WTC11 (cell line): ENCODE results near the gene ARAP1. TPM values are rescaled to one million over a fixed set of nuclear protein-coding genes. Genes with fewer than 3 reads are reported as not detected.

Experiments
- ATAC-seq: fragments of 200-7000 bp; cut with Tn5 transposase; 2 replicates; pipeline ENCODE4 v1.10.0; 2021; ENCODE audit warnings: mild to moderate bottlenecking, moderate library complexity
- CTCF ChIA-PET: fragments of 300-600 bp; sonication (Branson Sonifier 250); formaldehyde crosslinking; loops from one replicate; lab custom pipeline; 2021; ENCODE audit warnings: antibody characterized with exemption; lab: Charles Lee
- POLR2A ChIA-PET: fragments of 350-600 bp; sonication (Branson Sonifier 250); formaldehyde crosslinking; loops from one replicate; lab custom pipeline; 2021; ENCODE audit warnings: antibody characterized with exemption; lab: Charles Lee
- DNase-seq: peaks from one replicate; pipeline ENCODE4 v3.0.0; 2021; ENCODE audit warnings: low spot score
- H3K27ac Mint-ChIP-seq: 2 replicates; pipeline ENCODE4 v1.8.0; 2021; ENCODE audit warnings: mixed read lengths
- H3K27me3 Mint-ChIP-seq: 2 replicates; pipeline ENCODE4 v1.8.0; 2021; ENCODE audit warnings: low read depth, mild to moderate bottlenecking, moderate library complexity, mixed read lengths
- H3K36me3 Mint-ChIP-seq: 2 replicates; pipeline ENCODE4 v1.8.0; 2021; ENCODE audit warnings: mixed read lengths
- H3K4me1 Mint-ChIP-seq: 2 replicates; pipeline ENCODE4 v1.8.0; 2022; ENCODE audit warnings: mixed read lengths
- H3K4me3 Mint-ChIP-seq: 2 replicates; pipeline ENCODE4 v1.8.0; 2021; ENCODE audit warnings: mild to moderate bottlenecking, moderate library complexity, mixed read lengths
- H3K9me3 Mint-ChIP-seq: 2 replicates; pipeline ENCODE4 v1.8.0; 2021; ENCODE audit warnings: mixed read lengths
- ATF1 ChIP-seq: sonication (generic); formaldehyde crosslinking; IDR thresholded peaks from 2 replicates; pipeline ENCODE4 v1.8.1; 2023; ENCODE audit warnings: mild to moderate bottlenecking, moderate library complexity, missing genetic modification reagents
- ATF3 ChIP-seq: sonication (generic); formaldehyde crosslinking; conservative IDR thresholded peaks from 2 replicates; pipeline ENCODE4 v1.8.1; 2022; ENCODE audit warnings: mild to moderate bottlenecking, missing genetic modification reagents
- CREM ChIP-seq: sonication (generic); formaldehyde crosslinking; IDR thresholded peaks from 2 replicates; pipeline ENCODE4 v1.8.1; 2022; ENCODE audit warnings: mild to moderate bottlenecking, missing genetic modification reagents, moderate library complexity
- CTCF ChIP-seq: fragments of 200-600 bp; IDR thresholded peaks from 2 replicates; pipeline ENCODE4 v1.8.0; 2022; ENCODE audit warnings: antibody characterized with exemption
- E2F1 ChIP-seq: sonication (generic); formaldehyde crosslinking; IDR thresholded peaks from 2 replicates; pipeline ENCODE4 v1.8.0; 2022; ENCODE audit warnings: mild to moderate bottlenecking, missing genetic modification reagents
- FOXP1 ChIP-seq: sonication (generic); formaldehyde crosslinking; IDR thresholded peaks from 2 replicates; pipeline ENCODE4 v1.8.0; 2022; ENCODE audit warnings: missing genetic modification reagents, mild to moderate bottlenecking, moderate library complexity, borderline replicate concordance
- IRF2 ChIP-seq: sonication (generic); formaldehyde crosslinking; IDR thresholded peaks from 2 replicates; pipeline ENCODE4 v1.8.0; 2022; ENCODE audit warnings: low read depth, missing genetic modification reagents, borderline replicate concordance
- JUN ChIP-seq: sonication (generic); formaldehyde crosslinking; IDR thresholded peaks from 2 replicates; pipeline ENCODE4 v1.8.0; 2023; ENCODE audit warnings: mild to moderate bottlenecking, missing genetic modification reagents
- MXD4 ChIP-seq: fragments of 250-450 bp; sonication (Bioruptor Pico); IDR thresholded peaks from 2 replicates; pipeline ENCODE4 v1.8.0; 2021; ENCODE audit warnings: mild to moderate bottlenecking, moderate library complexity, borderline replicate concordance
- MYBL2 ChIP-seq: sonication (generic); formaldehyde crosslinking; IDR thresholded peaks from 2 replicates; pipeline ENCODE4 v1.8.1; 2023; ENCODE audit warnings: mild to moderate bottlenecking, moderate library complexity, missing genetic modification reagents
- ZNF219 ChIP-seq: sonication (generic); formaldehyde crosslinking; IDR thresholded peaks from 2 replicates; pipeline ENCODE4 v1.8.0; 2023; ENCODE audit warnings: missing genetic modification reagents, mild to moderate bottlenecking, borderline replicate concordance
- ZNF317 ChIP-seq: sonication (generic); formaldehyde crosslinking; IDR thresholded peaks from 2 replicates; pipeline ENCODE4 v1.8.1; 2023; ENCODE audit warnings: low read depth, mild to moderate bottlenecking, moderate library complexity, missing genetic modification reagents, borderline replicate concordance
- total RNA-seq: library from RNA; stranded (reverse); gene quantifications from 3 replicates; pipeline ENCODE4 v1.2.3, GENCODE V29; 2021
- TF ChIP-seq, protein P1 (sequence below): sonication (generic); formaldehyde crosslinking; IDR thresholded peaks from 2 replicates; pipeline ENCODE4 v1.8.1; 2023; ENCODE audit warnings: mild to moderate bottlenecking, missing genetic modification reagents, moderate library complexity
- TF ChIP-seq, protein P2 (sequence below): sonication (generic); formaldehyde crosslinking; IDR thresholded peaks from 2 replicates; pipeline ENCODE4 v1.8.1; 2023; ENCODE audit warnings: mild to moderate bottlenecking, missing genetic modification reagents, moderate library complexity

The ARAP1 gene
- total RNA-seq, 1 experiment from 2014 or later = 98.8 TPM

DNA sequence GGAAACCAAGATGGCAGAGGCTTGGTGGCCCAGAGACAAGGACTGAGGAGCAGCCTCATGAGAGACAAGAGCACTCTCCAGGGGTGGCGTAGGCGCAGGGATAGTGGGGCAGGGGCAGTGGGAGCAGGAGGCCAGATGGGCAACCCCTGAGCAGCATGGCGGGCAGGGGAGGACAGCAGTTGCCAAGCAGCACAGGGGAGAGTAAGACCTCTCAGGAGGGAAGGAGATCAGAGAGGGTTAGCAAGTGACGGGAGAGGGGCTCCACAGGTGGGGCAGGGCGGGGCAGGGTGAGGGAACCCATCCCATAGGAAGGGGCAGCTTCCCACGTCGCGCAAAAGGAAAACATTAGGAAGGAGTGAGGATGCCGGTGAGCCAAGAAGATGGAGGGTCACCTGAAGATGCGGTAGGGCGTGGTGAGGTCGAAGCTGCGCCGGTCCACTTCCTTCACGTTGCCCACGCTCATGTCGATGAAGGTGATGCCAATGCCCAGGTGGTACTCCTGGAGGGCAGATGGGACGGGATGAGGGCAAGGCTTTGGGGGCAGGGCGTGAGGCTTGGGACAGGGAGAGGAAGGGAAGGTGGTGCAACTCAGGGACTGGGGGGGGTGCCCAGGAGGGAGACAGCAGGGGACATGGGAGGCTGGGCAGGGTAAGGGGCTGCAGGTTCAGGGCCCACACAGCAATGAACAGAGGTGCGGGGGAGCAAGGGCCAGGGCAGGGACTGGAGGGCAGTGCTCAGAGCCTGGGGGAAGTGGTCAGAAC is 42.5 kb downstream of the ARAP1 start:
- Mint-ChIP-seq H3K4me3 (no peak overlapping the region), H3K27me3 (no peaks in the 10 kb centered on the region), H3K27ac (no peak overlapping the region), H3K9me3 (no peaks in the 10 kb centered on the region), H3K4me1 (peaks cover 40% of the 10 kb centered on the region), H3K36me3 (peaks cover 15% of the 10 kb centered on the region; the same call in 1 of the 2 replicates)
- ATAC-seq (no peak), DNase-seq (no peak)
- POLR2A ChIA-PET = no interaction called here
- CTCF ChIA-PET = interaction anchor here (0.6 to 2.5 kb wide), 4 partner anchors 17 to 275 kb away, joined by 3 to 9 read pairs (median 4); no protein-coding TSS in a partner anchor
- TF ChIP-seq ATF3 (CRISPR knock-in tag) (no peak), FOXP1 (CRISPR knock-in tag) (no peak), ZNF317 (CRISPR knock-in tag) (no peak), MXD4 (CRISPR knock-in tag) (no peak), JUN (CRISPR knock-in tag) (no peak), ATF1 (no peak), MYBL2 (CRISPR knock-in tag) (no peak), CREM (no peak)
- TF ChIP-seq, protein P1, sequence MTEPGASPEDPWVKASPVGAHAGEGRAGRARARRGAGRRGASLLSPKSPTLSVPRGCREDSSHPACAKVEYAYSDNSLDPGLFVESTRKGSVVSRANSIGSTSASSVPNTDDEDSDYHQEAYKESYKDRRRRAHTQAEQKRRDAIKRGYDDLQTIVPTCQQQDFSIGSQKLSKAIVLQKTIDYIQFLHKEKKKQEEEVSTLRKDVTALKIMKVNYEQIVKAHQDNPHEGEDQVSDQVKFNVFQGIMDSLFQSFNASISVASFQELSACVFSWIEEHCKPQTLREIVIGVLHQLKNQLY (CRISPR knock-in tag) = no peak

DNA sequence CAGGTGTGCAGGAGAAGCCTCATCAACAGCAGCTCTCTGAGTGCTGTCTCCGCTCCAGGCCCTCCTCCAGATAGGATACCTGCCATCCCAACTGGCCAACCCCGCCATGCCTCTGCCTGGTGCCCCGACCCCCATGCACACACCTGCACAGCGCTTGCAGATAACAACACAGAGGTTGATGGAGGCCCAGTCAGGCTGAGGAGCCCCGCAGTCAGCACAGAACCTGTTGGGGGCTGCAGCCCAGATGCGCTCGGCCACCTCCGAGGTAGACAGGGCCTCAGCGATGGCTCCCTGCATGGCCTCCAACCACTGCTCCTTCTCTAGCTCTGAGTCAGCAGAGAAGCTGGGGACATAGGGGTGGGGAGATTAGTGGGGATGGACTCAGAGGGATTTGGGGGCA is 45.2 kb downstream of the ARAP1 start:
- ATAC-seq (no peak), DNase-seq (no peak)
- H3K36me3 Mint-ChIP-seq = peaks cover 15% of the 10 kb centered on the region; the same call in 1 of the 2 replicates
- H3K27me3 Mint-ChIP-seq = no peaks in the 10 kb centered on the region
- no peaks in the 10 kb centered on the region for H3K9me3 Mint-ChIP-seq
- ChIA-PET POLR2A (no interaction called here), CTCF (interaction anchor here (0.9 to 7.4 kb wide), 5 partner anchors 18 to 236 kb away, joined by 3 to 53 read pairs (median 5); partner anchors contain the start of gene STARD10)
- H3K4me1 Mint-ChIP-seq = peaks cover 42% of the 10 kb centered on the region
- H3K27ac Mint-ChIP-seq = peak overlapping the region; percentile 80
- TF ChIP-seq E2F1 = no peak
- no peak for TF ChIP-seq IRF2 (CRISPR knock-in tag)
- TF ChIP-seq ZNF219 = no peak
- TF ChIP-seq CTCF = no peak
- no peak overlapping the region for H3K4me3 Mint-ChIP-seq

DNA sequence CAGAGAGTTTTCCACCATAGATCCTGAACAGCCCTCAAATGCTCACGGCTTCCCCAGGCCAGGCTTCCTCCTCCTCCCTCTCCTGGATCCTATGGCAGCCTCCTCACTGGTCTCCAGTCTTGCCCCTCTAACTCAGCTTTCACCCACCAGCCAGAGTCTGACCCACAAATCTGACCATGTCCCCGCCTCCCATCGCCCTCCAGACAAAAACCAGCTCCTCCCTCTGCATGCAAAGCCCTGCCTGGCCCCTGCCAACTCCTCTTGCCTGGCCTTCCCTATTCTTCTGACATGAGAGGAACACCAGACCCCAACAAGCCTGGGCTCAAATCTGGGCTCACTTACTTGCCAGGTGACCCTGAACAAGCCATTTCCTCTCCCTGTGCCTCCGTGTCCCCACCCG is 45.6 kb downstream of the ARAP1 start:
- Mint-ChIP-seq H3K27me3 (no peaks in the 10 kb centered on the region), H3K4me3 (peak overlapping the region; percentile 8; the same call in 1 of the 2 replicates), H3K27ac (peak overlapping the region; percentile 80), H3K4me1 (peaks cover 42% of the 10 kb centered on the region), H3K9me3 (no peaks in the 10 kb centered on the region), H3K36me3 (peaks cover 15% of the 10 kb centered on the region; the same call in 1 of the 2 replicates)
- ATAC-seq = no peak
- no peak for DNase-seq
- TF ChIP-seq, protein P2, sequence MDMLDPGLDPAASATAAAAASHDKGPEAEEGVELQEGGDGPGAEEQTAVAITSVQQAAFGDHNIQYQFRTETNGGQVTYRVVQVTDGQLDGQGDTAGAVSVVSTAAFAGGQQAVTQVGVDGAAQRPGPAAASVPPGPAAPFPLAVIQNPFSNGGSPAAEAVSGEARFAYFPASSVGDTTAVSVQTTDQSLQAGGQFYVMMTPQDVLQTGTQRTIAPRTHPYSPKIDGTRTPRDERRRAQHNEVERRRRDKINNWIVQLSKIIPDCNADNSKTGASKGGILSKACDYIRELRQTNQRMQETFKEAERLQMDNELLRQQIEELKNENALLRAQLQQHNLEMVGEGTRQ = no peak
- ChIA-PET CTCF (interaction anchor here (0.9 to 7.4 kb wide), 6 partner anchors 17 to 235 kb away, joined by 3 to 53 read pairs (median 4); partner anchors contain the start of gene STARD10), POLR2A (no interaction called here)
